ENCODE measurements around the gene PLA2G4F.
"Not testable (repeated sequence)": the region's sequence is repeated elsewhere in the genome, so short reads cannot be mapped to it uniquely, and the experiment has no call there.

PLA2G4F gene

GRCh38 chr15:42093966-42094365 lies 62.5 kb downstream of the PLA2G4F start:
- DNase-seq: no peak

- no peak for DNase-seq
These were observed 63.8 kb downstream of the PLA2G4F start for GRCh38 chr15:42092398-42093318.

- not testable (repeated sequence) for DNase-seq
These were observed 64.6 kb downstream of the PLA2G4F start for GRCh38 chr15:42091753-42092397.

GRCh38 chr15:42090781-42091180 lies 65.7 kb downstream of the PLA2G4F start:
- DNase-seq: no peak

GRCh38 chr15:42090370-42090769 lies 66.1 kb downstream of the PLA2G4F start:
- no peak for DNase-seq

- DNase-seq: no peak
These were observed 66.5 kb downstream of the PLA2G4F start for GRCh38 chr15:42089942-42090341.
